ENCODE results near the gene AVL9. TPM values are rescaled to one million over a fixed set of nuclear protein-coding genes. Genes with fewer than 3 reads are reported as not detected.

The AVL9 gene
- total and polyA plus RNA-seq, 2 of the 4 experiments (the other 2 are of a cell fraction), result 13.1 to 21.7 TPM

- Histone ChIP-seq H3K4me3 (ENCODE audit: insufficient read depth, low read depth, low read length) (no peak overlapping the region), H3K4me2 (ENCODE audit: low read depth, low read length) (no peak overlapping the region), H3K14ac (replicated peaks; ENCODE audit: low read depth, low read length) (no peak overlapping the region), H3K4ac (ENCODE audit: low read depth, low read length) (no peak overlapping the region), H3K9me1 (ENCODE audit: insufficient read depth, low read length) (no peaks in the 10 kb centered on the region), H3K27ac (ENCODE audit: insufficient read depth, low read length) (no peak overlapping the region), H3K23ac (ENCODE audit: low read depth, low read length) (no peak overlapping the region), H3K36me3 (ENCODE audit: control insufficient read depth, insufficient read depth, low read length) (no peaks in the 10 kb centered on the region), H2BK120ac (ENCODE audit: low read depth, low read length) (no peak overlapping the region), H2AK5ac (ENCODE audit: low read depth, low read length) (no peak overlapping the region), H3K18ac (ENCODE audit: low read depth, low read length) (no peak overlapping the region), H2BK15ac (ENCODE audit: low read depth, low read length) (no peak overlapping the region), H2AK9ac (replicated peaks; ENCODE audit: low read depth, low read length, poor library complexity) (no peak overlapping the region), H2AFZ (replicated peaks; ENCODE audit: low read length, poor library complexity) (no peak overlapping the region), H3K79me1 (ENCODE audit: low read depth in 1 of 2, low read length in 2 of 2) (no peaks in the 10 kb centered on the region), H4K8ac (ENCODE audit: low read depth in 2 of 2, low read length in 2 of 2) (no peak overlapping the region), H2BK5ac (ENCODE audit: low read depth, low read length, poor library complexity, severe bottlenecking) (no peak overlapping the region), H4K5ac (ENCODE audit: low read depth, low read length) (no peak overlapping the region), H3K27me3 (ENCODE audit: control insufficient read depth, insufficient read depth, low read length) (no peaks in the 10 kb centered on the region), H3K56ac (ENCODE audit: extremely low read depth, insufficient read depth, low read length) (no peak overlapping the region), H3K9me3 (ENCODE audit: control insufficient read depth, insufficient read depth, low read length) (no peaks in the 10 kb centered on the region), H4K20me1 (ENCODE audit: insufficient read depth, low read length) (no peaks in the 10 kb centered on the region), H3K4me1 (ENCODE audit: control insufficient read depth, insufficient read depth, low read length) (no peaks in the 10 kb centered on the region), H2BK20ac (ENCODE audit: low read depth, low read length) (no peak overlapping the region), H3K9ac (ENCODE audit: low read depth, low read length) (no peak overlapping the region), H4K91ac (ENCODE audit: insufficient read depth, low read depth, low read length) (no peak overlapping the region)
- no peak for ATAC-seq (ENCODE audit: low read depth)
- POLR2A ChIA-PET (ENCODE audit: unreplicated experiment), result no interaction called here
- DNase-seq, result no peak
- no TSS peak for BruUV-seq (replicated peaks)
- in situ Hi-C loops (cut with MboI; ENCODE audit: low sequenced_read_pairs) (no loop called here), intact Hi-C loops (cut with micrococcal nuclease) (no loop called here), dilution Hi-C loops (cut with HindIII; ENCODE audit: low sequenced_read_pairs, unreplicated experiment) (no loop called here)
- WGBS, 2 experiments (ENCODE audit: extremely low coverage in 2 of 2, insufficient read length in 1 of 2), result no CpG with 5 or more reads among the region's 3 CpGs
- no peak for TF ChIP-seq POLR2A (IDR thresholded peaks at IDR 0.05; ENCODE audit: low read depth, low read length)
- no peak for TF ChIP-seq NFE2L2 (IDR thresholded peaks at IDR 0.05; ENCODE audit: low read depth, low read length)
- TF ChIP-seq CHD1 (IDR thresholded peaks at IDR 0.05; ENCODE audit: low read depth, low read length), result no peak
- no peak for TF ChIP-seq CEBPB (IDR thresholded peaks at IDR 0.05; ENCODE audit: low read depth, low read length)
- TF ChIP-seq CTCF (conservative IDR thresholded peaks at IDR 0.05; ENCODE audit: low read depth, low read length), result no peak
- TF ChIP-seq MAZ (IDR thresholded peaks at IDR 0.05; ENCODE audit: borderline replicate concordance, low read depth, low read length), result no peak
- TF ChIP-seq MAFK (IDR thresholded peaks at IDR 0.05; ENCODE audit: low read depth, low read length), result no peak
- TF ChIP-seq MXI1 (IDR thresholded peaks at IDR 0.05; ENCODE audit: borderline replicate concordance, low read depth, low read length), result no peak
- no peak for TF ChIP-seq FOS (IDR thresholded peaks at IDR 0.05; ENCODE audit: low read depth, low read length)
- no peak for TF ChIP-seq SMC3 (IDR thresholded peaks at IDR 0.05; ENCODE audit: low read depth, low read length)
- CTCF ChIA-PET, result no interaction called here
Measured at GRCh38 chr7:32458025-32458424, 37.3 kb upstream of the AVL9 start.

Measured in IMR-90 (cell line).